Stimulated activated CD4-positive, alpha-beta T cell treated with anti-CD3 and anti-CD28 coated beads, TNF-alpha, amount 100 ng/mL, for 4 hours (primary cell): Measurements from ENCODE around the gene C1GALT1C1L.
"Not testable (repeated sequence)": the region's sequence is repeated elsewhere in the genome, so short reads cannot be mapped to it uniquely, and the experiment has no call there.

ENCODE experiments used
- DNase-seq, 3 experiments: peaks; one replicate each; pipeline ENCODE4 v3.0.0-alpha.2; 2020; ENCODE audit warnings: low read depth in 3 of 3

C1GALT1C1L gene

DNA sequence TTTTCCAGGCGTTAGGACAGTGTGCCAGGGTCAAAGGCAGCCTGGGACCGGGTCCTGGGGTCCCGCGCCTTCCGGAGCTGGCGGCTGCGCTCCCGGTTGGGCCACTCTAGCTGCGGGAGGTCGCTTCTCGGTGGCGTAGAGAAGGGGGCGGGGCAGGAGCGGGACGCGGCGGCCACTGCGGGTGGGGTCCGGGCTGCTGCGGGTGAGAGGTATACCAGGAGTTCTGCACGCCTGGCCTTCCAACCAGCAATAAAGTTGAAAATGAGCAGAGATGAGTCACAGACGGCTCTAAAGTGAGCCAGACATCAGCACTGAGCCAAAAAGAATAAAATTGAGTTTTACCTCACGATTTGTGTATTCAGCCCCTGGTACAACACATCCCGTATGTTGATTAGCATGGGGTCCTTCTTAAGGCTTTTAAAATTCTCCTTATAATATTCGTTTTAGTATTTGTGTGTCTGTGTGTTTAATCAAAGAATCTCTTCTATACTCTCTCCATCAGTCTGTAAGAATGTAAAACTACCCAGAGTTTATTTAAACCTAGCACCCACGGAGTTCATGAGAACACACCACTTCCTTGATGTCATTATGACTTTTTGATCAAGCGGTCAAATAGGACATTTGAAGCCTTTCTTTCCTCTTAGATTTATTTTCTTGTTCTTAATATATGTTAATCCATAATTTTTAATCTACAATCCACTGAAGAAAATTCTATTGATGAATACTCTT lies at the start of gene C1GALT1C1L:
Gene C1GALT1C1L (minus strand): TSS at position 108 of the 729 bp plus-strand sequence. CDS start 107 bp downstream, at position 1.
- no peak for DNase-seq

DNA sequence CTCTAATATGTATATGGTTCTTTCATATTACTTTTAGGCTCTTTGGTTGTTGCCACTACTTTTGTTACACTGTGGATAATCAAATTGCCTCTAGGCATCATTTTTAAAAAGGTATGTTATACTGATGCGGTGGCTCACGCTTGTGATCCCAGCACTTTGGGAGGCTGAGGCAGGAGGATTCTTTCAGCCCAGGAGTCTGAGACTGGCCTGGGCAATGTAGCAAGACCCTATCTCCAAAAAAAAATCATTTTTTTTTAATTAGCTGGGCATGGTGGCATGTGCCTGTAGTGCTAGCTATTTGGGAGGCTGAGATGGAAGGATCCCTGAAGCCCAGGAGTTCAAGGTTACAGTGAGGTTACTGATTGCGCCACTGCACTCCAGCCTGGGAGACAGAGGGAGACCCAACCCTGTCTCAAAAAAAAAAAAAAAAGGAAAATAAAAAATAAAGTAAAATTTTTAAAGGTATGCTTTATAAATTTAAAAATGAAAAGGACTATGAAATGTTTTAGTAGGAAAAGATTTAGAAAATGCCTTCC lies 49.5 kb upstream of the C1GALT1C1L start:
- no peak for DNase-seq

DNA sequence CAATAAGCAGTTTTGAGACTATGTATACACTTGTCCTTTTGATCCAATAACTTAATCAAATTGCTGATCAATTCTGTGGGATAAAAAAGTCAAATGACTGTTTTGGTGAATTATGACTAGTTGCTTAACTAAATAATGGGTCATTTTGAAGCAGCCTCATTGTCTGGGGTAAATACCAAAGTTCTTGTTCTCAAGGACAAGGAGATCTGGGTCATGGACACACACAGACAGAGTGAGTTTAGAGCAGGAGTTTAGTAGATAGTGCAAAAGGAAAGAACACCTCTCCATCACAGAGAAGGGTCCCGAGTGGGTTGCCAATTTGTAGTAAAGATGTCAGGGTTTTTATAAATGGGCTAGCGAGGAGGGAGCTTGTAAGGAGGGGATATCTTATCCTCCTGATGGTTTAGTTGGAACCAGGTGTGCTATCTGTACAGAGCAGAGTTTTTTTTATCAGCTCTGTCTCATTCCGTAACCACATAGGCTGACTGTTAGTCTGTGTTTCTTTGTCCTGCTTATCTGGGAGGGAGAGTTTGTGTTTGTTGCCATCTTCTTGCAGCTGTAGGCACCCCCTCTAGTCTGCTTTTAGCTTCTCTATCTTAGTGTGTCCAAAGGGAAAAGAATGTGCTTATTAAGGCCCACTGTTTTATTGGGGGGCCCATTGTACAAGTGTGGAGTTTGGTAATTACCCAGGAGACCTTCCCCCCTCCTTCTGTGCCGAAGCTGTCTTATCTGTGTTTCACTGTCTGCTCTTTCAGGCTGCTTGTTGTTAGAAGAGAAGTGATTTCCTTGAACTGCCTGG lies 48.7 kb upstream of the C1GALT1C1L start:
- no peak for DNase-seq

DNA sequence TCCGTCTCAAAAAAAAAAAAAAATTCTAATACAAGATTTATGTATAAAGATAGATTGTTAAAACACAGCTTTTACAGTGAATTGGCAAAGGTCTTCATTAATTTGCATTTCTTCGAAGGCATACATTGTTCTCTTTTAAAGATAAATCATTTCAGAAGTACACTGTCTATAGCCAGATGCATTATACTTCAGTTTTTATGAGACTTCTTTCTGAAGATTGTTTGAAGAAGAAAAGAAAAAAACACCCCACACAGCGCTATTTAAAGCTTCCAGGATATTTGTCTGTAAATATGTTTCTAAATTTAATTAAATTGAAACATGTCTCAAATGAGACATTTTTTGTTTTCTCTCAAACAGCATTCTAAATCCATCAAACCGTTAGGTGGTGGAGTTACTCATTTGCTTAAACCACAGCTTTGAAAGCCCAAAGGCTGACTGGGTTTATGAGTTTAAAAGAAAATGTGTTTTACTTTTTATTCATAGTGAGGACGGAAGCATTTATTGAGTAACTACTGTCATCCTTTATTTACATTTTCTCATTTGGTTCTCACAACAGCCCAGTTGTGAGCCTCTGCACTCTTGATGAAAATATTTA lies 42.4 kb upstream of the C1GALT1C1L start:
- no peak for DNase-seq

DNA sequence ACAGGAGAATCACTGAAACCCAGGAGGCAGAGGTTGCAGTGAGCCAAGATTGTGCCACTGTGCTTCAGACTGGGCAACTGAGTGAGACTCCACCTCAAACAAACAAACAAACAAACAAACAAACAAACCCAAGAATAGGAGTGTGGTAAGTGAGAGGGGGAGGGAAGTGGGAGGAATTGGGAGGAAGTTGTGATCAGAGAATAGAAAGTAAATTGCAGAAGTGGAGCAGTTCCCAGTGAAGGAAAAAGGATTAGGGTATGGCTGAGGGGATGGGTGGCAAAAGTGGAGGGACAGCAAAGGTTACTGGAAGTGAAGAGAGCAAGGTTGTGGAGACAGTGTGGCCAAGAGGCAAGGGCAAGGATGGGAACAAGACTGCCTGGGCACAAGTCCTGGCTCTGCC lies 41.1 kb upstream of the C1GALT1C1L start:
- no peak for DNase-seq

DNA sequence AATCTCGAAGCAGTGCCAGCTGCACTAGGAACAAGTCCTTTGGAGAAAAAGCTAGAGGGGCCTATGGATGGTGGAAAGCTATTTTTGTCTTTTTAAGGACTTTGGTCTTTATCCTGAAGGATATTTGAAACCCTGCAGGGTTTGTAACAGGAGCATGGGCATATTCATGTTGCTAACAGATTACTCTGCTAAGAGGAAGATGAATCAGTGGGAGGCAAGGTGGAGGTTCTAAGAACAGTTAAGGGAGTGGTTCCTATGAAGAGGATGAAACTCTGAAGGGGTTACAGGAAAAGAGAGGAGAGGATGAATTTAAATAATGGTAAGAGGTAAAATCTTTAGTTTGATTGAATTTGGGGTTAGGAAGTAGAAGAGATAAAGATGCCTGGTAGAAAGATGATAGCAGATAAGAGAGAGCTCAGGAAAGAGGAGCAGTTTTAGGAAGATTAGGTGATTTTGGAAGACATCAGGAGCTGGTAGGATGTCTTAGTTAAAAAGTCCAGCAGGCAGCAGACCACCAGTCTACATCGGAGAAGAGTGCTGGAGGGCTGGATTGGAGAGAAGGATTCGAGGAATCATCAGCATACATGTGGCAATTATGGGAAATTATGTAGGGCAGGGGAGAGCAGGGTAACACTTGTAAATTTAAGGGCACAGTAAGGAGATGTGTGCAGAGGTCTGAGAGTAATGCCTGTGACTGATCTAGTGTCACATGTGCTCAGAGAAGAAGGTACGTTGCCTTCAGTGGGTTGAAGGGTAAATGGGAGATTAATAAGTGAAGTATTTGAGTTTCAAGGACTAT lies 39.3 kb upstream of the C1GALT1C1L start:
- no peak for DNase-seq

DNA sequence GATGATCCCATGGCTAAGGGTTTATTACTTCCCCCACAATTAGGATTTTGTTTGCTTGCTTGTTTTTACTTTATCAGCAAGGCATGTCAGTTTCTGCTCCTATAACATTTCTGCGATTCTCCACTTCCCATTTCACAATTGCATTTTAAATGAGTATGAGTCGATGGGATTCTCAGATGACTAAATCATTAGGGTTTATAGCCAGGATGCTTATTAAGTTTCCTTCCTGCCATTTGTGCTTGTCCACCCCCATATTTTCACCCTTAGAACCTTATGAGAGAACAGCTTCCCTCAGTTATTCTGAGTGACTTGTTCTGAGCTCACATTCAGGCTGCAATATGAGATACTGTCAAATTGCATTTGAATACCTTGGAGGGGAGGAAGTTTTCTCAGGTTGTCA lies 37.9 kb upstream of the C1GALT1C1L start:
- no peak for DNase-seq

DNA sequence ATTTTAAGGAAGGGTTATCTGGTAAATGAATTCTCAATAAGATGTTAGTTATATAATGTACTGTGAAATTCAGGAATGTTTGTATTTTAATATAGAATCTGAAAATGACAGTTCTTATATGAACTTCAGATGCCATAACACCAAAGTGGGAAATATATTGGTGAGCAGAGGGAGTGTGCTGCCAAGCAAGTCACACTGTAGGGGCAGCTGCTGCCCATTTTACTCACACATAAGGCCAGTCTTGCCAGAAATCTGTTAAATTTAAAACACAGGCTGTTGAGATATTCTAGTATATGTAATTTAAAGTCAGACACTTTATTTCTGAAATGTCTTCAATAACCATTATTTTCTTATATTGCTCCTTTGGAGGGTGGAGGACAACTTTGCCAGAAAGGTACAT lies 34.6 kb upstream of the C1GALT1C1L start:
- DNase-seq, result no peak

DNA sequence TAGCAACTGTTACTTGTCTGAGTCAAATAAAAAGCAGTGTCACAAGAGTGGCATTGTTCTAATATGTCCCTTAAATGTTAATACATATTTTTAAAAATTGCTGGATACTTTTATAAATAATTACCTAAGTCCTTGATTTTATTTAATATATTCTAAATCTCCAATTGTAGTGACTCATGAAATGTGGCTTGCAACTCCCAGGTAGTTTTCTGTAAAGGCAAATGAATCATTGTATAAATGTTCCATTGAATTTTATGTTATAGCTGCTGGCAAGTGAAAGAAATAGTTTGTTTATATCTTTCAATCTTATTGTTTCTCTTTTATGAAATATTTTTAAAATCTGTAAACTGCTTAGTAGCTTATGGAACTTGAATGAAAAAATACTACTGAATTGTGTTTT lies 32.7 kb upstream of the C1GALT1C1L start:
- DNase-seq, result no peak

DNA sequence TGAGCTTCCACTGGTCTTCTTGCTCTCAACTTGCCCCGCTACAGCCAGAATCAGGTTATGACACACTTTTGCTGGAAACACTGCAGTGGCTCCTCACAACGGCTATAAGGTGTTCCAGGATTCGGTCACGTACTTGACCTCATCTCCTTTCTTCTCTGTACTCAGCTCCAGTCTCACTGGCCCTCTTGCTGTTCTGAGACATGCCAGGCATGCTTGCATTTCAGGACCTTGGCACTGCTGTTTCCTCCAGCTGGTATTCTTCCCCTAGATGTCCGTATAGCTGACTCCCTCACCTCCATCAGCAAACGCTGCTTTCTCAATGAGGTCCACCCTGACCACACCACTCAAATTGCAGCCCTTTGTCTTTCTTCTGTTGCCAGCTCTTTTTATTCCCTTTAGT lies 31.9 kb upstream of the C1GALT1C1L start:
- no peak for DNase-seq

DNA sequence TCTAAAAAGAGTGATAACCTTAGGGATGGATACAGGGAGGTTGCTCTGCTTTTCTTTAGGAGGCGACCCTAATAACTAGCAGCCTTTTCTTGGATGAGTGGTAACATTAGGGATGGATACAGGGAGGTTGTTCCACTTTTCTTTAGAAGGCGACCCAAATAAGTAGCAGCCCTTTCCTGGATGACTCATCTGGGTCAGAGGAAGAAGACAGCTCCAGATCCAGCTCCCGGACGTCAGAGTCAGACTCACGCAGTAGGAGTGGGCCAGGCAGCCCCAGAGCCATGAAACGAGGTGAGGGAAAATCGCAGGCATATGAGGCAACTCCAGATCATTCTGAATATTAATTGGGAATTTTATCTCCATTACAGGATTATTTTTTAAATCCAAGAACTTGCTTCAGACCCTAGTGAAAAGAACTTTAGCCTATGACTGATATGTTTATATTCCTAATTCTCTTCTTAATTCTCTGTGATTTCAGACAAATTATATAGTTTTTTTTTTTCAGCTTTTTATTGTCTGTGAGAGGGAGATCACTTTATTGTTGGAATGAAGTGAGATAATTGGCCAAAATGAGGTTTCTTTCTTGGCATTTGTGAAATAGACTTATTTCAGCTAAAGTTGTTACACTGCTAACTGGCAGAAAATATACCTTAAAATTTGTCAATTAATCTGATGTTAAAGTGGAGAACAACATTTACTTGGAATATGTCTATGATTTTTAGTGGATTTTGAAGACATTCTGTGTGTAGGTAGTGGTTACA lies 31.2 kb upstream of the C1GALT1C1L start:
- no peak for DNase-seq

DNA sequence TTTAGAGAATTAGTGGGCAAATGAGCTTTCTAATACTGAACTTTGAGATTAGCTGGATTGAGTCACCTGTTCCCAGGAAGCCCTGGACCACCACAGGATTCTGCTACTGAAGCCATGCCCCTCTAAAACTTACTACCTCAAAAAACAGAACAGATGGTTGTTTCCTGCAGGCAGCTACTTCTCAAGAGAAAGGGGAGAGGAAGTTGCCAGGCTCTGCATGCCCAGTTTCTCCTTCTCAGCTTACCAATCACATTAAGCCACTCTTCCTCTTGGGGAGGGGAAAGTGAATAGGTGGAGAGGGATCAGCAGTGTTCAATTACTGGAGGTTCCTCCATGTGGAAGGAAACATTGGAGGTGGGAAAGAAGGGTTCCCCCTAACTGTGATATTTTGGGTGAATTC lies 24.9 kb upstream of the C1GALT1C1L start:
- no peak for DNase-seq

DNA sequence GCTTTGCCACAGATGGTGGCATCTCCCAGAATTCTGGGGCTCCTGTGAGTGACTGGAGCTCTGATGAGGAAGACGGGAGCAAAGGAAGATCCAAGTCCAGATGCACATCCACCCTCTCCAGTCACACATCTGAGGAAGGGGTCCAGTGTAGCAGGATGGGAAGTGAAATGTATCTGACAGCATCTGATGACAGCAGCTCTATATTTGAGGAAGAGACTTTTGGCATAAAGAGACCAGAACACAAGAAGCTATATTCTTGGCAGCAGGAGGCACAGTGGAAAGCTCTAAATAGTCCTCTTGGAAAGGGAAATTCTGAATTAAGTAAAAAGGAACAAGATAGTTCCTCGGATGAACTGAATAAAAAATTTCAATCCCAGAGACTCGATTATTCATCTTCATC lies 23.5 kb upstream of the C1GALT1C1L start:
- no peak for DNase-seq

DNA sequence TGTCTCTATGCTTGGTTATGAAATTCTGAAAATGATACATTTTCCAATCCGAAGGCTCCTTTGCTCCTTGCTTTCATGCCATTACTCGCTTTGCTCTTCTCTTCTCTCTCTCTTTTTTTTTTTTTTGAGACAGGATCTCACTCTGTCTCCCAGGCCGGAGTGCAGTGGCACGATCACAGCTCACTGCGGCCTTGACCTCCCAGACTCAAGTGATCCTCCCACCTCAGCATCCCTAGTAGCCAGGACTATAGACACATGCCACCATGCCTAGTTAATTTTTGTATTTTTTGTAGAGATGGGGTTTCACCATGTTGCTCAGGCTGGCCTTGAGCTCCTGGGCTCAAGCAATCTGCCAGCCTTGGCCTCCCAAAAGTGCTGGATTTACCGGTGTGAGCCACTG lies 21.9 kb upstream of the C1GALT1C1L start:
- DNase-seq, result not testable (repeated sequence)

DNA sequence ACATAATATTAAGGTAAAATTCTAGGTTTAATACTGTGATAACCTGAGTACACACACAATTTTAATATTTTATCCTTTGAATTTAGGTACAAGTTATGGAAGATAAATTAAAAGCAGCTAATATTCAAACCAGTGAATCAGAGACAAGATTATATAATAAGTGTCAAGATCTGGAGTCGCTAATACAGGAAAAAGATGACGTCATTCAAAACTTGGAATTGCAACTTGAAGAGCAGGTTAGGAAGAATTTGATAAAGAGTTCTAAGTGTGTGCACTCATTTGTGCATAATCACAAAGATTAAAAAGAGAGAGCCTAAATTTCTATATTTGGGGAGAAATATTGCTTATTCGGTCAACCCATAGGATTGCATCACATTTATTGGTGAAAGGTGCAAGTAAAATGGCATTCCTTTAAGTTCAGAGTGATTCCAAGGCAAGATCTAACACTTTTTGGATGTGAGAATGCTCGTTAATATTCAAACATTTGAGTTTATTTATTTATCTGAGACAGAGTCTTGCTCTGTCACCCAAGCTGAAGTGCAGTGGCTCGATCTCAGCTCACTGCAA lies 16.3 kb upstream of the C1GALT1C1L start:
- no peak for DNase-seq

DNA sequence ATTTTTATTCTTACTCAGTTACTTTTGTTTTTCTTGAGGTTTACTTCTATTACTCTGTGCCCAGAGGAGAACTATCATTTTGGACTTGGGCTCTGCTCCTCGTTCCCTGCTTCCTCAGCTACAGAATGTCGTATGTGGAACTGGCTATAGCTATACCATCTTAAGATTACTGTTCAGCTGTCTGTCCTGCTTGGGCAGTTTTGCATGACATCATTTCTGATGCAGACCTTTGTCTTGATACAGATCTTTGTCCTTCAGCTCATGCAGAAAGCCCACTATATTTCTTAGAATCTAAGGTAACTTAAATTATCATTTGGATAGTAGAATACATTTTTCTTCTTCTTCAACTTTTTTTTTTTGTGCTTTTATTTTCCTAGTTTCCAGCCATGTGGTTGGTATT lies 13.8 kb upstream of the C1GALT1C1L start:
- no peak for DNase-seq

DNA sequence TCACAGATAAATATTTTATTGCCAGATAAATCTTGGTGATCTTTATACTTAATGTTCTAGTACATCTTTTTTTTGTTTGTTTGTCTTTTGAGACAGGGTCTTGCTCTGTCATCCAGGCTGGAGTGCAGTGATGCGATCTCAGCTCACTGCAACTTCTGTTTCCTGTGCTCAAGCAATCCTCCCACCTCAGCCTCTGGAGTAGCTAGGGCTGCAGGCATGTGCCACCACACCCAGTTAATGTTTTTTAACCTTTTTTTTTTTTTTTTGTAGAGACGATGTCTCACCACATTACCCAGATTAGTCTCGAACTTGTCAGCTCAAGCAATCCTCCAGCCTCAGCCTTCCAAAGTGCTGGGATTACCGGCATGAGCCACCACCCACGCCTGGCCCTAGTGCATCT lies 9.1 kb upstream of the C1GALT1C1L start:
- no peak for DNase-seq

DNA sequence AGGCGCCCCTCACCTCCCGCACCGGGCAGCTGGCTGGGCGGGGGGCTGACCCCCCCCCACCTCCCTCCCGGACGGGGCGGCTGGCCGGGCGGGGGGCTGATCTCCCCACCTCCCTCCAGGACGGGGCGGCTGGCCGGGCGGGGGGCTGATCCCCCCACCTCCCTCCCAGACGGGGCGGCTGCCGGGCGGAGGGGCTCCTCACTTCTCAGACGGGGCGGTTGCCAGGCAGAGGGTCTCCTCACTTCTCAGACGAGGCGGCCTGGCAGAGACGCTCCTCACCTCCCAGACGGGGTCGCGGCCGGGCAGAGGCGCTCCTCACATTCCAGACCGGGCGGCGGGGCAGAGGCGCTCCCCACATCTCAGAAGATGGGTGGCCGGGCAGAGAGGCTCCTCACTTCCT lies 1.6 kb upstream of the C1GALT1C1L start:
- DNase-seq, result not testable (repeated sequence)

DNA sequence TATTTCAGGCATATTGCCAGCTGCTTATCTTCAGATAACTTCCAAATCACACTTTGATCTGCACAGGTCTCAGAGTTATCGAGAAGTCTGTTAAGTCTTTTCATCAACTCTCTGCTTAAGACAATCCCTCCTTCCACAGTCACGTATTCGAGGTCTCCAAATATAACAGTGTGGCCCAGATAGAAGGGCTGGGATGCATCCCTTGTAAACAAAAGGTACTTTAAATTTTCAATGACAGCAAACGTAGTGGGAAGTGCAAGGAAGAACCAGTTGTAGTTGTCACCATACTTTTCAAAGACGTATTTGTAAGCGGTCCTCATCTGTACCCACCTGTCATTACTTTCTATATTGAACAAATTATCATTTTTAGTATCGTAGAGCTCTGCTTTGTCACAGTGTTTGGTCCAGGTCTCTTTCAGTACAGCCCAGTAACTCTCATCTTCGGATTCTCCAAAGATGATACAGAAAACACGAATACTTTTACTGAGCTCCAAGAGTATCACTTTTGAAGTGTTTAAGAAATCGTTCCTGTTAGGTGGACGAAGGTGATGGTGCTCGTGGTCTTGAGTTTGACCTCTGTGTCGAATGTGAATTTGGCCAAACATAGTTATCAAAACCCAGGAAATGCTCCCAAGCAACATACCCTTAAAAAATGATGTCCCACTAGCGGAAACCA lies 445 bp downstream of the C1GALT1C1L start:
- DNase-seq, result no peak

DNA sequence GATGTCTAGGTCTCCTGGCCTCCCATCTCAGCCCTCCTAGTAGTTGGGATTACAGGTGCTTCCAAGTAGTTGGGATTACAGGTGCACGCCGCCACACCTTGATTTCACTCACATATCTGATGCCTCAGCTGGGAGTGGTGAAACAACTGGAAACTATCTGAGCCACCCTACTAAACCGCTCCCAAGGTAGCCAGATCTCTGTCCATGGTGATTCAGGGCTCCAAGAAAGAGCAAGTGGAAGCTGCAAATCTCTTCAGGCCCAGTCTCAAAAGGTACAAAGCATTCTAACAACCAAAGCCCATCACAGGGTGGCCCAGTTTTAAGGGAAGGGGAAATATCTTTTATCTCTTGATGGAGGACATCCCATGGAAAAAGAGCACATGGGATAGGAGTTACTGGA lies 19.0 kb downstream of the C1GALT1C1L start:
- no peak for DNase-seq
